Esophagus muscularis mucosa (tissue), 4 donors: ENCODE measurements around the gene FRAS1. TPM values are rescaled to one million over a fixed set of nuclear protein-coding genes. Genes with fewer than 3 reads are reported as not detected.
"Not testable (repeated sequence)": the region's sequence is repeated elsewhere in the genome, so short reads cannot be mapped to it uniquely, and the experiment has no call there.

Experiments used
- DNase-seq: peaks from one replicate; pipeline ENCODE4 v3.0.0-alpha.2; 2017; ENCODE audit errors: extremely low spot score
- H3K27ac ChIP-seq, 4 donors: fragments of 200-600 bp; sonication (generic); replicated peaks in 1 of 4; 1 replicate in 3 of 4; 2 replicates in 1 of 4; pipeline ENCODE4 v1.5.1; 2016 to 2019; ENCODE audit warnings: mild to moderate bottlenecking in 1 of 4
- H3K27me3 ChIP-seq, 4 donors: fragments of 200-600 bp; sonication (generic); one replicate each; pipeline versions ENCODE4 v1.5.1 to v1.6.0; 2016 to 2019
- H3K36me3 ChIP-seq, 4 donors: fragments of 200-600 bp; sonication (generic); one replicate each; pipeline ENCODE4 v1.5.1; 2016 to 2019
- H3K4me1 ChIP-seq, 4 donors: fragments of 200-600 bp; sonication (generic); one replicate each; pipeline ENCODE4 v1.5.1; 2016 to 2019
- H3K4me3 ChIP-seq, 4 donors: fragments of 200-600 bp; sonication (generic); 1 replicate in 2 of 4; 2 replicates in 2 of 4; pipeline ENCODE4 v1.5.1; 2016 to 2019; ENCODE audit warnings: mild to moderate bottlenecking in 4 of 4, moderate library complexity in 1 of 4
- H3K9me3 ChIP-seq, 4 donors: fragments of 200-600 bp; sonication (generic); 1 replicate in 3 of 4; 2 replicates in 1 of 4; pipeline ENCODE4 v1.5.1; 2016 to 2019
- CTCF ChIP-seq, 3 experiments: fragments of 200-600 bp in 2 of 3; fragments of 450-650 bp in 1 of 3; sonication (generic) in 2 of 3; IDR thresholded peaks; one replicate each; pipeline ENCODE4 v1.5.1; 2017 to 2019; ENCODE audit warnings: antibody characterized with exemption in 3 of 3, mild to moderate bottlenecking in 2 of 3, moderate library complexity in 1 of 3
- EP300 ChIP-seq: sonication (generic); formaldehyde crosslinking; IDR thresholded peaks from one replicate; pipeline ENCODE4 v1.6.1; 2017; ENCODE audit warnings: antibody characterized with exemption
- POLR2A ChIP-seq: fragments of 450-650 bp; IDR thresholded peaks from one replicate; pipeline ENCODE4 v1.6.1; 2017; ENCODE audit warnings: antibody characterized with exemption, moderate library complexity, mild to moderate bottlenecking, low read depth
- POLR2AphosphoS5 ChIP-seq, 2 donors: sonication (generic); formaldehyde crosslinking; IDR thresholded peaks; one replicate each; pipeline ENCODE4 v1.6.1; 2017; ENCODE audit warnings: antibody characterized with exemption in 2 of 2
- WGBS: methylation state at CpG from one replicate; pipeline ENCODE4 v1.1.5; 2018; 5-methylcytosine and 5-hydroxymethylcytosine counted together
- intact Hi-C: fragments of 100-400 bp; cut with DNase I; formaldehyde crosslinking; loops from one replicate; pipeline ENCODE4 v1.15.1; 2023
- total RNA-seq, 4 donors: library from RNA; depleted of rRNA; stranded (reverse); fragments of >200 nt; gene quantifications; one replicate each; pipeline versions ENCODE4 v1.1.0 to v1.2.1, GENCODE V29; 2016

FRAS1 gene
- total RNA-seq, 4 donors from 2014 or later = 5.3 to 8.7 (median 5.7) TPM

- Histone ChIP-seq H3K4me1 (peaks cover 0 to 29% (median 11%) of the 10 kb centered on the region in 4 donors), H3K4me3 (no peak overlapping the region), H3K9me3 (no peaks in the 10 kb centered on the region), H3K27me3 (no peaks in the 10 kb centered on the region), H3K36me3 (no peaks in the 10 kb centered on the region), H3K27ac (no peak overlapping the region)
- WGBS = 83% methylated on average over 5 of the region's 5 CpGs
- DNase-seq = no peak
- intact Hi-C loops = no loop called here
- no peak for TF ChIP-seq CTCF (IDR thresholded peaks at IDR 0.05)
- no peak for TF ChIP-seq EP300
- TF ChIP-seq POLR2A = no peak
- TF ChIP-seq POLR2AphosphoS5 (IDR thresholded peaks at IDR 0.05) = no peak
Measured at GRCh38 chr4:78542373-78542772, 485.2 kb downstream of the FRAS1 start.

GRCh38 chr4:78543424-78544125, 486.5 kb downstream of the FRAS1 start:
- no peaks in the 10 kb centered on the region for H3K27me3 ChIP-seq
- TF ChIP-seq POLR2AphosphoS5 (IDR thresholded peaks at IDR 0.05) (no peak), CTCF (IDR thresholded peaks at IDR 0.05) (no peak), POLR2A (no peak), EP300 (no peak)
- intact Hi-C loops = no loop called here
- DNase-seq = no peak
- no peaks in the 10 kb centered on the region for H3K36me3 ChIP-seq
- no peaks in the 10 kb centered on the region for H3K9me3 ChIP-seq
- peaks cover 0 to 29% (median 11%) of the 10 kb centered on the region in 4 donors for H3K4me1 ChIP-seq
- WGBS = 100% methylated on average over 2 of the region's 2 CpGs
- H3K27ac ChIP-seq = no peak overlapping the region
- H3K4me3 ChIP-seq = no peak overlapping the region

- H3K27me3 ChIP-seq = no peaks in the 10 kb centered on the region
- H3K36me3 ChIP-seq = no peaks in the 10 kb centered on the region
- TF ChIP-seq POLR2A = no peak
- TF ChIP-seq CTCF (IDR thresholded peaks at IDR 0.05) = no peak
- no peak for TF ChIP-seq EP300
- TF ChIP-seq POLR2AphosphoS5 (IDR thresholded peaks at IDR 0.05) = no peak
- DNase-seq = no peak
- no peaks in the 10 kb centered on the region for H3K9me3 ChIP-seq
- intact Hi-C loops = no loop called here
- peaks cover 0 to 29% (median 11%) of the 10 kb centered on the region in 4 donors for H3K4me1 ChIP-seq
- H3K4me3 ChIP-seq = no peak overlapping the region
- WGBS = 29% methylated on average over 2 of the region's 2 CpGs
- H3K27ac ChIP-seq = no peak overlapping the region
Measured at GRCh38 chr4:78544678-78545077, 487.6 kb downstream of the FRAS1 start.

GRCh38 chr4:78545275-78546246, 488.4 kb downstream of the FRAS1 start:
- intact Hi-C loops = no loop called here
- Histone ChIP-seq H3K36me3 (no peaks in the 10 kb centered on the region), H3K4me1 (peaks cover 0 to 30% (median 11%) of the 10 kb centered on the region in 4 donors), H3K9me3 (no peaks in the 10 kb centered on the region), H3K4me3 (no peak overlapping the region), H3K27ac (peak overlapping the region in 1 of 4 donors; percentile 45), H3K27me3 (no peaks in the 10 kb centered on the region)
- 67% methylated on average over 5 of the region's 5 CpGs for WGBS
- TF ChIP-seq POLR2A (no peak), POLR2AphosphoS5 (IDR thresholded peaks at IDR 0.05) (no peak), CTCF (IDR thresholded peaks at IDR 0.05) (no peak), EP300 (no peak)
- no peak for DNase-seq

GRCh38 chr4:78547899-78548298, 490.8 kb downstream of the FRAS1 start:
- intact Hi-C loops, H3K9me3 ChIP-seq, H3K36me3 ChIP-seq, H3K27me3 ChIP-seq, H3K4me3 ChIP-seq, H3K27ac ChIP-seq, DNase-seq: not testable (repeated sequence)
- H3K4me1 ChIP-seq = peaks cover 0 to 41% (median 26%) of the 10 kb centered on the region in 4 donors
- WGBS = 91% methylated on average over 16 of the region's 28 CpGs

- H3K4me3 ChIP-seq, intact Hi-C loops, H3K36me3 ChIP-seq, H3K9me3 ChIP-seq, DNase-seq, H3K27ac ChIP-seq, H3K27me3 ChIP-seq: not testable (repeated sequence)
- peaks cover 0 to 45% (median 34%) of the 10 kb centered on the region in 4 donors for H3K4me1 ChIP-seq
- 96% methylated on average over 2 of the region's 4 CpGs for WGBS
Measured at GRCh38 chr4:78548889-78549288, 491.8 kb downstream of the FRAS1 start.
